GM19438 (cell line): ENCODE data around the gene GLE1.
A peak's percentile ranks its signal among the peaks of the same experiment; 100 is the strongest.
"Not testable (repeated sequence)": the region's sequence is repeated elsewhere in the genome, so short reads cannot be mapped to it uniquely, and the experiment has no call there.

ENCODE experiments used
- ATAC-seq: cut with Tn5 transposase; IDR thresholded peaks from one replicate; pipeline ENCODE4 v1.9.1; 2021; ENCODE audit warnings: low read depth; ENCODE audit not compliant: unreplicated experiment

GLE1 gene

DNA sequence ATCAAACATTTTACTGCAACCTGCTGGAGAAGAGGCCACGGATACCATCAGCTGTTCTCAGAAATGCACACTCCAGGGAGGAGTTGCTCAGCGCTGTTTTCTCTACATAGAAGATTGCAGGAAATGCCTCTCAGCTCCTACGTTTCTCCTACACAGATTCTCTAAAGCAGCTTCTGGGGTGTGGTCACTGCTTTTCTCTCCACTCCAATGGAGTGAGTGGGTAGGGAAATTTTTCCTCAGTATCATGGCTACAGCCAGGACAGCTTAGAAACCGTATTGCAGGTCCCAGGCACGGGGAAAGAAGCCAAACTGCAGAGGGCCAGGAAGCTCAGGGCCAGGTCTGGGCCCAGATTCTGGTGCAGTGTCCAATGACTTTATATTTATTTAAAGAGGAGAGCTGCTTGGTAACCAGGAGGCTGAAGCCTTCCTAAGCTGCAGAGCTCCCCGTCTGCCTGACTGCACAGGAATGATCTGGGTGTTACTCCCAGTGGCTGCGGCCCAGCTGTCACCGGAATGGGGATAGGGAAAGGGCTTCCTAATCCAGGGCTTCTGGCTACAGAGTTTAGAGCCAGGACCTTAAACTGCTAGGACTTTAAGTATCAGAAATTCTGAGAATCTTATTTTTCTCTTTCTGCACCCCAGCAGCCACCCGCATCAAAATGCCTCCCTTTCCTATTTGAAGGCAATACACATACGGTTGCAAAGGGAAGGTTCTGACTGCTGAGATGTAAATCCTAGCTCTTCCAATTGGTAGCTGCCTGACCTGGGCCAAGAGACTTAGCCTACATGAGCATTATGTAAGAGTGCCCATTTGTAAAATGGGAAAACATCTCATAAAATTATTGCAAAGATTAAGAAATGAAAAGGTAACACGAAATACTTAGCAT lies 46.5 kb downstream of the GLE1 start:
- no peak for ATAC-seq

DNA sequence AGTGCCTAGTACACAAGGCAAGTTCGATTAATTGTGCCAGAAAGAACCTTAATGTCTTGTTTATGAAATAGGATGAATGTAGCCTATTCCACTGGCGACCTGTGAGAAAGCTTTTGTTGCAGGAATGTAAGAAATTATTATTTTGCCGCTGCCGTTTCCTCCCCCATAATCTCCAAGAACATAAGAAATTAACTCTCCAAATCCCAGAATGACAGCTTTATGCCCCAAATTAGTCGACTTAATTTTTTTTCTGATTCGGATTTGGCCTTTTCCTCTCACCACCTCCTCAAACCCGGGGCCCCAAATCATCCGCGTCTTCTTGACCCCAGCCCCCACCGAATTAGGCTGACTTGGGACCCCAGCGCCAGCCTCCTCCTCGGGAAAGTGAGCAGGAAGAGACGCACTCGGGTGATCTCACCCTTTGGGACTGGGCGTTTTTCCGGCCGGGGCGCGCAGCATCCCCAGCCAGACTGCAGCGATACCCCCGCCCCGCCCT lies 47.2 kb downstream of the GLE1 start:
- ATAC-seq, result no peak

DNA sequence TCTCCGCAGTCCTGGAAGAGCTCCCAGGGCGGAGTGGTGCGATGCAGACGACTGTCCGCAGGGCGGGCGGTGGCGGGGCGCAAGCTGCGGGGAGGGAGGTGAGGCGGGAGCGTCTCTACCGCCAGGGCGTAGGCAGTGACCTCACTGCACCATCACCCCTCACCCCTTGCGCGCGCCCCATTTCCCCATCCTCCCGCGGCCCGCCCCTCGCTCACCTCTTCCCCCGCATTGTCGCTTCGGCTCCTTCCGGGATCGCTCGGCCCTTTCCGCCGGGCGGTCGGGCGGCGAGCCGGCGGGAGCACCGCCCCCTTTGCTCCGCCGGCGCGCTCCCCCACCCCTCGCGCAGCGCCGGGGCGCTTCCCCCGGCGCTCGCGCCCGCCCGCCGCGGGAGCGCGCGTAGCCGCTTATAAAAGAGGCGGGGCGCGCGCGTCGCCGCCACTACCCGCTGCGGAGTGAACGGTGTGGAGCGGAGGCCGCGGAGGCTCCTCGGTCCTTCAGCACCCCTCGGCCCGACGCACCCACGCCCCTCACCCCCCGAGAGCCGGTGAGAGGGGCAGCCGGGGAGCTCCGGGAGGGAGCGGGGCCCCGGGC lies 47.7 kb downstream of the GLE1 start, which contains the start of gene SPTAN1:
Gene SPTAN1, plus strand, starts transcription at position 435 of the 591 bp plus-strand sequence. CDS start 14,154 bp downstream, outside the sequence.
- peak; percentile 67 for ATAC-seq

DNA sequence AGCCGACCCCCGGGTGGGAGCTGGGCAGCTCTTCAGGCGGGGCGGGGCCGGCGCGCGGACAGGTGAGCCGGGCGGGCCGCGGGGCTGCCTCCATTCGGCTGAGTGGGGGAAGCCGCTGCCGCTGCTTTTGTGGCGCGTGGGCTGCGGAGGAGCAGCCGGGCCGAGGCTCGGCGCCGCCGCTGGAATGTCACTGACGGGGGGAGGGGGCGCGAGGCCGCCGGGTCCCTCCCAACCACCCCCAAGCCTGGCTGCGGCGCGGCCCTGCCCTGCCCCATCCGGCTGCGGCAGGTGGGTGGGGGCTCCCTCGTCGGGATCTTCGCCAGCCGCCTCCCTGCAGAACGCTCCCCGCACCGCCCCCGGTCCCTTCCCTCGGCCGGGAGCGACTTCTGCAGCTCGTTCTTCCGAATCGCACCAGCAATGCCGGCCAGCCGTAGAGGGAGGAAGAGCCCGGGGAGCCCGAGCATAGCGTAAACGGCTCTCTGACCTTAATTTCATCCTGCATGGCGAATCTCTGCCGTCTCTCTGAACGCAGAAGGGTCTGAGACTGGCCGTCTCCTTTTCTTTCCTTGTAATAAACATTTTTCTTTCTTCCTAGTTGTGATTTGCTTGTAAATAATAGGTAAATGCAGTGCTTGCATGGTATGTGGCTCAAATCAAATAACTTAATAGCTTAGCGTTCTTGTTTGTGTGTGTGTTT lies 48.4 kb downstream of the GLE1 start:
- ATAC-seq, result peak; percentile 35

DNA sequence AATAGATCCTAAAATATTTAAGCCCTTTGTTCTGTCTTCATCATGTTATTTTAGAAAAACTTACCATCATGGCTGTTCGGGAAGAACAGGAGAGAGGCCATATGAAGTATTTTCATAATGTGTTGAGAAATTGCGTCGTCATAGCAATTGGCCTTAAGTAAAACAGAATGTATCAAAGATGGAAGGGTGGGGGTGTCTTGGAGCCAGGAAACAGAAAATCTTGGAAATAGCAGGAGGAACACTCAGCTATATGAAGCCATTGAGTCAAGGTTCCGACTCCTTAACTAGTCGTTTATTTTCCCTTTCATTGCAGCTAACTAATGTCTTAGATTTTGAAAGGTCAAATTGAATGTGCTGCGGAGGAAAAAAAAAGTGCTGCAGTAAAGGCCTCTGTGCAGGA lies 49.2 kb downstream of the GLE1 start:
- no peak for ATAC-seq

DNA sequence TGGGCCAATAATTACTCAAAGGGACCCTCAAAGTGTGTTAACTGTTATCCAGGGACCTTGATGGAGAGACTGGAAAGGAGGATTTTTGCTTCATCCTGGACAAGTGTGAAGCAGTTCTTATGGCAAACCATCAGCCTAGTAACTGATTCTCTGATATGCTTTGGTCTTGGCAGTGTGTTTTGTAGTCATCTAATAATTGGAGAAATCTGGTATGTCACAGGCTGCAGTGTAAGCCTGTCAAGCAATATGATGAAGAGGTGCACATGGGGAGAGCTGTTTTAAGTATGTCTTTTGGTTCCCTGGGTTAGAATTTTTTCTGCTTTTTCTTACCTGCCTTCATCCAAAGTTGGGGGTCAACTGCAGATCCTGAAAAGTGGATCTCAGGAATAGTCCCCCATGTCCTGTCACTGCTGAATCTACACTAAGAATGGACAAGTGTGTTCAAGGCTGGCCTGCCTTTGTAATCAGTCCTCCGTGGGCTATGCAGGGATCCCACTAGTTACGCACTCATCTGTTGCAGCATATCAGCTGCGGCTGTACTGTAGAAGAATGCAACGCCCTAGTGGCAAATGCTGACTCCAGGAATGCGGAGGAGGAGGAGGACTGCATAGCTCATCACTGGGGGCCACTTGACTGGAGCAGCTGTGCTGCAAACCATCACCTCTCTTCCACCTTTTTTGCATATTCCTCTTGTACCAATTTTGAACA lies 49.8 kb downstream of the GLE1 start:
- ATAC-seq, result no peak

DNA sequence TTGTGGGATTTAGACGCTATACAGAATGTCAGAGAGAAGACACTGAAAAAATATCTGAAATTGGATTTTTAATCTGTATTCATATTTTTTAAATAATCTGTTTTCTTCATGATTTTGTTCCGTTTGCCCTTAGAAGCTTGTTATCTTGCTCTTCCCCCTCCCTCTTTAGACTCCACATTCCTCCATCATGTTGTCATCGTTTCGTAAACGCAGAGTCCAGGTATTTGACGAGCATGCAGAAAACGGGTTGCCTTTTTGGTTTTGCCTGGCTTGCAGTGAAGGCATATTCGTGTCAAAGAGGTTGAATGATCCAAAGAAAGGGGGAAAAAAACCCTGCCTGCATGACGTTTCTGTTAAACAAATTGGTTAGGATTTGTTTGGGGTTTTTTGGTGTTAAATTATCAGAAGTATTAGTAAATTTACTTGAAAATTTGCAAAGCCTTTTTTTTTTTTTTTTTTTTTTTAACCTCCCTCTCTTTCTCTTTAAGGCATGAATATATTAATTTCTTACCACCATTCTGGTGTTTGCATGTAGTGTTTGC lies 50.7 kb downstream of the GLE1 start:
- ATAC-seq, result no peak

DNA sequence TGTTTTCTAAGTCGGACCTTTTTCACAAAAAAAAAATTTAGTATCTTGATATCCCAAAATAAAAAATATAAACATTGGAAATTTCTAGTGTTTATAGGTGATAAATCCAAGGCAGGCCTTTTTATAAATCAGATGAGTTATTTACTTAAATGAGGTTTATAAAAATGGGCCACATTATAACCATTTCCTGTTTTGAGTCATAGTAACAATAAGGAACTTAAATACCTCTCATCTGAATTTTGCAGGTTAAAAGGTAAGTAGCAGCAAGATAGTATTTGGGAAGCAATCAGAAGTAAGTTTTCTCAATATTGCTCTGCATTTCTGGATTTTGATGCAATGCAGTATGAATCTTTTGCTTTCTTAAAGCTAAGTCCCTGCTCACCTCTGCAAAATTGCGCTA lies 51.8 kb downstream of the GLE1 start:
- ATAC-seq, result no peak

DNA sequence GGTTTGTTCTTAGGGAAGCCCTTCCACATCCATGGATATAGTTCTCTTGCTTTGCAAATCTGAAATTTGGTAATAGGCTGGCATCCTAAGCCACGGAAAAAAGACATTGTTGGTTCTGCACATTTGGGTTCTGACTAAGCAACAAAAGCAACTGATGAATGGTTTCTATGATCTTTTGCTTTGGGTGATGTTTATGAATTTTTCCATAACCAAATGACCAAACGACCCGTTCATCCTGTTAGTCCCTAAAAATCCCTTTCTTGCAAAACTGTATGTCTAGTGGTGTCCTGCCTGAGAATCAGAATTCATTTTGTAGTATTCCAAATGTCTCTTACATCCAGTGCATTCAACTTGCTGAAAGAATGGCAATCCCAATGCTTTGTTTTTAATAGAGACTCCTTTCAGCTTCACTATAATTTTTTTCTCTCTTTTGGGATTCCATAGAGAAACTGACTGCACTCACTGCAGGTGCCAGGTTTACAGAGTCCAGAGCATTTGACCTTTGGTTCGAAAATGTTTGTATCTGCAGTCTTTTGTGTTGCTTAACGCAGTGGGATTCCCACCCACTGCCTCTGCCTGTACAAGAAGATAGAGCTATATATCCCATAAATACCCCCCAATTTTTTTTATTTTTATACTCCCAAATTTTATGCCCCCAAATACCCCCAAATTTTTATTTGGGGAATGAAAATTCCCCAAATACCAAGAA lies 52.6 kb downstream of the GLE1 start:
- ATAC-seq, result no peak

DNA sequence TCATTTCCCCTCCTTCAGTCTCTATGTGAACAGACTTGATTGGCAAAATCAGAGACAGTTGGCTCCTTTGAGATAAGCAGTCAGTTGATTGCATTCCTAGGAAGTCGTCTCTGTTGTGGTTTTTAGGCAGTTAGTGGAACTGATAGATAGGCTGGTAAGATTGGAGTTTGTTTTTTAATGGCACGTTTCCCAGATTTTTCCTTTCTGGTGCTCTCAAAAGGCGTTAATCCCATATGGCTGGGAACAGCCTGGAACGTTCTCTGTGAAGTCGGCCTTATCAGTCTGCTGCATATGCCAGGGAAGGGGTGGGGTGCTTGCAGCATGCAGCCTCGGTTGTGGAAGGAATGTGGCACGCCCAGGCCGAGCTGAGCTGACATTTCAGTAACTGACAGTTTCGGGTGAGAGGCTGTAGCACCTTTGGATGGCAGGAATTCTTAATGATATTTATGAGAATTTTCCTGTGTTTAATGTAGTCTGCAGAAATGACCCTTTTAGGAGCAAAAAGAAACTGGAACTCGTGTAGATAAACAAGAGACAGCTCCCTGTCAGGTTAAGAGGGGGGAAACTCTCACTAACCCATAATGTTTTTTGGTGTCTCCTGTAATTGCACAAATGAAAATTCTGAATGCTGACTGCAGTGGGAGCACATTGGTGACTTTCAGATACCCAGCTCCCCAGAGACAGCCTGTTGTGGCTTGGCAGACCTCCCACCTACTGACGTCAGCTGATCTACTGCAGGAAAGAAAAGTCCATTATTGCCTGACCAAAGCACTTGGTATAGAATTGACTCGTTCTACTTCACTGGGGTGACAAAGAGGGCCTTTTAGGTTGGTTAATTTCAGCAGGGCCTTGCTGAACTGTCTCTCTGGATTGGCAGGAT lies 54.2 kb downstream of the GLE1 start:
- ATAC-seq, result peak; percentile 75

DNA sequence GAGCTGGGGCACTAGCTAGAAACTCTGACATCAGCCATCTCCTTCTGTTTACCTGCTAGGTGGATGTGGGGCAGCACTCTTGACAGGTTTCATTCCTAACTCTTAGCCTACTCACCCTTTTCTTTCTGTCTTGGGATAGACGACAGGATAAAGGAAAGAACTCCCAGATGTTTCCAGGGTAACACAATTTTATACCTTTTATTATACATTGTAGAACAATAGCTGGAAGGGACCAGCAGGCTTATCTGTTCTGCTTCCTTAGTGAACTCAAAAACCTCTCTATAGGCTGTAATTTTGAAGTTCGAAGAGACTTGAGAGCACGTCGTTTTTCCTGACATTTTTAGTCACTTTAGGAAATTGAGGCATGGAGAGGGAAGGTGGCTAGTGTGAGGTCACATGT lies 61.1 kb downstream of the GLE1 start:
- no peak for ATAC-seq

DNA sequence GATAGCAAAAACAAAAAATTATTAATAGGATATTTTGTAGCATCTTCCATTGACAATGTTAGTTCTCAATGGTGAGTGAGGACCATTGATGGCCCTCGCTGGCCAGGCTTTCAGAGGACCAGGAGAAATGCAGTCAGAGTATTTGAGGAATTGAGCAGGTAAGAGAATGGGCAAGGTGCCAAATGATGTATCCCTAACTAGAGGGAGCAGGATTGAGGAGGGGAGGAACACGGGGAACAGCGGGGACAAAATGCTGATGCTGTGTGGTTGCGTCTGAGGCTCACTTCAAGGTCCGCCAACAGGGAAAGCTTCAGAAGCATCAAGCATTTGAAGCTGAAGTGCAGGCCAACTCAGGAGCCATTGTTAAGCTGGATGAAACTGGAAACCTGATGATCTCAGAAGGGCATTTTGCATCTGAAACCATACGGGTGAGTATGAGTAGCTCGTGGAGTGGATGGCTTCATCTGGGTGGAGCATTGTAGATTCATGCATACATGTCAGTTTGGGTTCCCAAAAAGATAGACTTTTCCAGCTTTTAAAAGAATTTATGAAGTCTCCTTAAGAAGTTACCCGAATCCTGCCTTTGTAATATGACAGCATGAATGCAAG lies 64.1 kb downstream of the GLE1 start:
- ATAC-seq, result no peak

DNA sequence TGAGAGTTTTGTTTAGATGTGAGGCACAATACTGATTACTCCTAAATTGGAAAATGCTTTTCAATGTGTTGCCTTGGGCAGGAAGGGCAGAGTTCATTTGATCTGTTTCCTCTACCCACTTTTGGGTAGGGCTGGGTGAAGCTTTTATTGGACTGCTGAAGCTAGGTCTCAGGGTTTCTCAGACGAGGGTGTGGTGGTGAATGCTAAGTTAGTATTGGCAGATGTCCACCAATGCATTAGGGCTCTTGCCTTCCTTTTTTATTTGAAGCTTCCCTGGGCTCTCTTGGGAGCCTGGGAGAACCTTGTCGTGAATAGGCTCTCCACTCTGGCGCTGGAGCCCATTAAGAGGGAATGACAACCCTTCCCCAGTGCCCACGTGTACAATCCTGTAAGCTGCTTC lies 71.0 kb downstream of the GLE1 start:
- ATAC-seq, result no peak

DNA sequence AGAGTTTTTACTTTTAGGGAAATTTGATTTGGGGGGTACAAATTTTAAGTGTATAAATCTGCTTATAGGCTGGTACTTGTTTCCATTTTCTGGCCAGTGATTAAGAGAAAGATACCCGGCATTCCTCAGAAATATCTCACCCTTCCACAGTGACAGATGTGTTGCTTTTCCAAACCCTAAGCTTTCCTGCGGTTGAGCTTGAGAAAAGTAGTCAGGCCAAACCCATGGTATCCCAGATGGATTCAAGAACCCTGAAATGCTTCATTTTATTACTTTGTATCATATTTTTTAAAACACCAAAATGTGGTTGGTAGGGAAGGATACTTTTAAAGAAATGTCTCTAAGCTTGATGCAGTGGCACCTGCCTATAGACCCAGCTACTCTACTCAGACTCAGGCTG lies 71.4 kb downstream of the GLE1 start:
- no peak for ATAC-seq

DNA sequence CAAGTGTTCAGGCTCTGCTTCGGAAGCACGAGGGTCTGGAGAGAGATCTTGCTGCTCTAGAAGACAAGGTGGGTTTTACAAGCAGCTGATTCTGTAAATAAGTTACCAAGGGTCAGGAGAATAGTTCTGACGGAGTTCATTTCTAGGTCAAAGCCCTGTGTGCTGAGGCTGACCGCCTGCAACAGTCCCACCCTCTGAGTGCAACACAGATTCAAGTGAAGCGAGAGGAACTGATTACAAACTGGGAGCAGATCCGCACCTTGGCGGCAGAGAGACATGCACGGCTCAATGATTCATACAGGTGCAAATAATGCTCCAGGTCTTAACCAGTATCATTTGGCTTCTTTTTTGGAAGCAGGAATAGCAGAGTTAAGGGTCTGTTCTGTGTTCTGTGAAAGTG lies 72.7 kb downstream of the GLE1 start:
- ATAC-seq, result no peak

DNA sequence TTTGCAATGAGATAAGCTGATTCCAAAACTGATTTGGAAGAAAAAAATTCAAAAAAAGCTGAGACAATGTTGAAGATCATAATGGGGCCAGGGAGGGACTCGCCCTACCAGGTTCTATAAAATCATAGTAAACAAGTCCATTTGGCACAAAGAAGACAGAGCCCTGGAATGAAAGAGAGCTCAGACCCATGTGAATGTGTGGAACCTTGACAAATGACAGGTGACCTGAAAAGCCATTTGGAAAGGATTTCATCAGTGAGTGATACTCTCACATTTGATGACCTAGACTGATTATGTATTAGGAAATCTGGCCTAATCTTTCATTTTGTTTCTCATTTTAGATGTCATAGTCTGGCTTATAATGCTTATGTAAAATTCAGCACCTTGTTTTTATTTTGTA lies 74.7 kb downstream of the GLE1 start:
- ATAC-seq, result no peak

DNA sequence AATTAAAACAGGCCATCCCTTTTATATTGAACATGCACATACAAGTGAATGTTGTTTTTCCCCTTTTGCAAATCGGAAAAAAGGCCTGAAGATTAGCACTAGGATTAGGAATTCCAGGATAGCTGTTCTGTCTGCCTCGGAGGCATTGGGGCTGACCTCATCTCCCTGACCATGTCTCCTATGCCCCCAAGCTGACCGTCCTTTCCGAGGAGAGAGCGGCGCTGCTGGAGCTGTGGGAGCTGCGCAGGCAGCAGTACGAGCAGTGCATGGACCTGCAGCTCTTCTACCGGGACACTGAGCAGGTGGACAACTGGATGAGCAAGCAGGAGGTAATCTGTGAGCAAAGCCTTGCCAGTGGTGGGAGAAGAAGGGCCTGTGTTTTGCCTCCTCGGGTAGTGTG lies 76.2 kb downstream of the GLE1 start:
- no peak for ATAC-seq

DNA sequence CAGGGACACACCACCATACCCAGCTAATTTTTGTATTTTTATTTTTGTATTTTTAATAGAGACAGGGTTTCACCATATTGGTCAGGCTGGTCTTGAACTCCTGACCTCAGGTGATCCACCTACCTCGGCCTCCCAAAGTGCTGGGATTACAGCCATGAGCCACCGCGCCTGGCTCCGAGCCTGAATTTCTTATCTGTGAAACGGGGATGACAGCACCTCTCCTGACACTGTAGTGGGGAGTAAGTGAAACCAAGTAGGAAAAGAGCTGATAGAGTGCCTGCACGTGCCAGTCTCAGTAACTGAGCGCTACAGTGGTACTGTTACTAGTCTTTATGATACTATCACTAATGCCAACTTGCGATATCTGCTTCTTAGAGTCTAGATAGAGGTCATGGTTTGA lies 80.6 kb downstream of the GLE1 start:
- ATAC-seq, result not testable (repeated sequence)
